ENCODE results near the gene ARHGAP30.

- no peak for TF ChIP-seq GATA3 (IDR thresholded peaks at IDR 0.05; ENCODE audit: low read depth, low read length)
- TF ChIP-seq GATA2 (IDR thresholded peaks at IDR 0.05; ENCODE audit: low read depth, low read length) = no peak
Measured at GRCh38 chr1:161080441-161081405, 11.0 kb upstream of the ARHGAP30 start.
